HEK293T (cell line): ENCODE results near the gene RPTOR.

Source experiments
- CTCF ChIA-PET: fragments of 350-600 bp; formaldehyde crosslinking; extraction: SDS; loops from one replicate; lab custom pipeline; 2021; ENCODE audit warnings: antibody characterized with exemption, inconsistent platforms; lab: Yijun Ruan, JAX
- POLR2A ChIA-PET: fragments of 350-600 bp; formaldehyde crosslinking; extraction: SDS; loops from one replicate; lab custom pipeline; 2020; ENCODE audit warnings: antibody characterized with exemption, inconsistent platforms; lab: Yijun Ruan, JAX
- DNase-seq: peaks from one replicate; pipeline ENCODE4 v3.0.0; 2012; ENCODE audit warnings: mixed read lengths; ENCODE audit errors: extremely low spot score
- ARNT ChIP-seq: fragments of 450-650 bp; IDR thresholded peaks from 2 replicates; pipeline ENCODE4 v1.6.1; 2017; ENCODE audit warnings: mild to moderate bottlenecking
- BHLHE40 ChIP-seq: fragments of 450-650 bp; IDR thresholded peaks from 2 replicates; pipeline ENCODE4 v1.6.1; 2016; ENCODE audit warnings: mild to moderate bottlenecking, moderate library complexity, borderline replicate concordance
- CTBP1 ChIP-seq: fragments of 450-650 bp; IDR thresholded peaks from 2 replicates; pipeline ENCODE4 v1.6.1; 2016; ENCODE audit warnings: borderline replicate concordance
- ELF4 ChIP-seq: fragments of 450-650 bp; IDR thresholded peaks from 2 replicates; pipeline ENCODE4 v1.6.1; 2017; ENCODE audit warnings: antibody characterized with exemption
- FOXA1 ChIP-seq: fragments of 450-650 bp; IDR thresholded peaks from 2 replicates; pipeline ENCODE4 v1.6.1; 2016; ENCODE audit warnings: mild to moderate bottlenecking
- FOXK2 ChIP-seq: fragments of 450-650 bp; IDR thresholded peaks from 2 replicates; pipeline ENCODE4 v1.6.1; 2016; ENCODE audit warnings: mild to moderate bottlenecking
- FOXM1 ChIP-seq: fragments of 450-650 bp; IDR thresholded peaks from 2 replicates; pipeline ENCODE4 v1.6.1; 2017; ENCODE audit warnings: mild to moderate bottlenecking, borderline replicate concordance
- HDGF ChIP-seq: fragments of 450-650 bp; IDR thresholded peaks from 2 replicates; pipeline ENCODE4 v1.6.1; 2017; ENCODE audit warnings: antibody characterized with exemption, borderline replicate concordance
- L3MBTL2 ChIP-seq: fragments of 450-650 bp; conservative IDR thresholded peaks from 2 replicates; pipeline ENCODE4 v1.6.1; 2016; ENCODE audit warnings: mild to moderate bottlenecking
- LEF1 ChIP-seq: fragments of 450-650 bp; IDR thresholded peaks from 2 replicates; pipeline ENCODE4 v1.6.1; 2017; ENCODE audit warnings: mild to moderate bottlenecking, borderline replicate concordance
- NFRKB ChIP-seq: fragments of 450-650 bp; IDR thresholded peaks from 2 replicates; pipeline ENCODE4 v1.6.1; 2016; ENCODE audit warnings: mild to moderate bottlenecking, moderate library complexity
- PKNOX1 ChIP-seq: fragments of 450-650 bp; IDR thresholded peaks from 2 replicates; pipeline ENCODE4 v1.6.1; 2016
- SP1 ChIP-seq: fragments of 450-650 bp; IDR thresholded peaks from 2 replicates; pipeline ENCODE4 v1.6.1; 2017
- SUZ12 ChIP-seq: fragments of 450-650 bp; IDR thresholded peaks from 2 replicates; pipeline ENCODE4 v1.6.1; 2016; ENCODE audit warnings: mild to moderate bottlenecking
- TARDBP ChIP-seq: fragments of 450-650 bp; IDR thresholded peaks from 2 replicates; pipeline ENCODE4 v1.6.1; 2016
- ZNF384 ChIP-seq: fragments of 450-650 bp; IDR thresholded peaks from 2 replicates; pipeline ENCODE4 v1.6.1; 2016

RPTOR gene

GRCh38 chr17:80511222-80512180, 33.1 kb upstream of the RPTOR start:
- ChIA-PET POLR2A (no interaction called here), CTCF (no interaction called here)
- no peak for DNase-seq
- TF ChIP-seq LEF1 (no peak), TARDBP (0 out of 2 replicates have a peak, but pooled peaks have one; percentile 20)

GRCh38 chr17:80512233-80512632, 32.4 kb upstream of the RPTOR start:
- POLR2A ChIA-PET = no interaction called here
- DNase-seq = no peak
- TF ChIP-seq FOXM1 (no peak), SP1 (no peak), FOXA1 (no peak), BHLHE40 (no peak), PKNOX1 (no peak), NFRKB (no peak), ZNF384 (no peak), ELF4 (no peak), LEF1 (no peak), FOXK2 (no peak), HDGF (no peak), ARNT (no peak), SUZ12 (no peak), TARDBP (no peak), CTBP1 (no peak)
- CTCF ChIA-PET = no interaction called here

- POLR2A ChIA-PET = no interaction called here
Observed at GRCh38 chr17:80513201-80513600, 31.4 kb upstream of the RPTOR start.

GRCh38 chr17:80513892-80514291, 30.7 kb upstream of the RPTOR start:
- POLR2A ChIA-PET = no interaction called here
- TF ChIP-seq ZNF384 (no peak), PKNOX1 (no peak), LEF1 (no peak), TARDBP (no peak), FOXK2 (no peak), FOXM1 (no peak), NFRKB (no peak), ARNT (no peak), CTBP1 (no peak), L3MBTL2 (no peak), FOXA1 (no peak), SP1 (no peak), SUZ12 (no peak), BHLHE40 (no peak), ELF4 (no peak), HDGF (no peak)
- CTCF ChIA-PET = no interaction called here
- no peak for DNase-seq

More at GRCh38 chr17:80513201-80513600, 31.4 kb upstream of the RPTOR start:
- no peak for DNase-seq
- TF ChIP-seq ELF4 (no peak), CTBP1 (no peak)
- CTCF ChIA-PET = no interaction called here

GRCh38 chr17:80516171-80516932, 28.3 kb upstream of the RPTOR start:
- no peak for DNase-seq
- POLR2A ChIA-PET = interaction anchor here (0.6 kb wide), 1 partner anchor 62 kb away, joined by 3 read pairs; no protein-coding TSS in a partner anchor
- no peak for TF ChIP-seq NFRKB
- TF ChIP-seq L3MBTL2 = no peak
- TF ChIP-seq FOXK2 = no peak
- TF ChIP-seq HDGF = no peak
- TF ChIP-seq BHLHE40 = no peak
- TF ChIP-seq ZNF384 = no peak
- TF ChIP-seq SP1 = no peak
- TF ChIP-seq ELF4 = no peak
- CTCF ChIA-PET = no interaction called here

GRCh38 chr17:80517641-80518040, 27.0 kb upstream of the RPTOR start:
- POLR2A ChIA-PET = no interaction called here
- CTCF ChIA-PET = no interaction called here
- TF ChIP-seq FOXK2 (no peak), ZNF384 (no peak), BHLHE40 (no peak), NFRKB (no peak), CTBP1 (no peak), SUZ12 (no peak), FOXA1 (no peak), FOXM1 (no peak), PKNOX1 (no peak), ELF4 (no peak)
- no peak for DNase-seq
